ENCODE data around the gene PREPL. TPM values are rescaled to one million over a fixed set of nuclear protein-coding genes. Genes with fewer than 3 reads are reported as not detected.

Gene PREPL
- total and polyA plus RNA-seq, 7 donors, result 18.4 to 66.2 (median 46.0) TPM

GRCh38 chr2:44273596-44273995 is 87.7 kb downstream of the PREPL start:
- Histone ChIP-seq H3K4me3 (no peak overlapping the region), H3K4me1 (peaks cover 2% of the 10 kb centered on the region), H3K9me3 (no peaks in the 10 kb centered on the region), H3K27me3 (ENCODE audit: insufficient read depth in 3 of 3, low read length in 2 of 3) (no peaks in the 10 kb centered on the region), H3K36me3 (ENCODE audit: insufficient read depth in 1 of 2, low read depth in 1 of 2) (no peaks in the 10 kb centered on the region), H3K27ac (no peak overlapping the region)
- no peak for DNase-seq
- 78 to 80% (median 79%) methylated on average over 2 of the region's 2 CpGs for WGBS, 3 donors
- no peak for ATAC-seq
- no peak for TF ChIP-seq CTCF (IDR thresholded peaks at IDR 0.05)
- intact Hi-C loops (cut with DNase I), result no loop called here

GRCh38 chr2:44273076-44273475 is 88.2 kb downstream of the PREPL start:
- H3K27me3 ChIP-seq (ENCODE audit: insufficient read depth in 3 of 3, low read length in 2 of 3), result no peaks in the 10 kb centered on the region
- H3K4me1 ChIP-seq, result peaks cover 7% of the 10 kb centered on the region
- 34 to 52% (median 44%) methylated on average over 3 of the region's 3 CpGs for WGBS, 3 donors
- no peak for TF ChIP-seq CTCF (IDR thresholded peaks at IDR 0.05)
- ATAC-seq (peak in 2 of 4 donors; percentile 28 to 31), DNase-seq (no peak)
- intact Hi-C loops (cut with DNase I), result no loop called here
- no peak overlapping the region for H3K27ac ChIP-seq
- H3K9me3 ChIP-seq, result no peaks in the 10 kb centered on the region
- H3K4me3 ChIP-seq, result no peak overlapping the region
- no peaks in the 10 kb centered on the region for H3K36me3 ChIP-seq (ENCODE audit: insufficient read depth in 1 of 2, low read depth in 1 of 2)

GRCh38 chr2:44271296-44271695 is 90.0 kb downstream of the PREPL start:
- ATAC-seq (no peak), DNase-seq (no peak)
- H3K4me1 ChIP-seq, result peaks cover 17% of the 10 kb centered on the region
- WGBS, 3 donors, result 94 to 96% (median 95%) methylated on average over 7 of the region's 7 CpGs
- intact Hi-C loops (cut with DNase I), result no loop called here
- no peak for TF ChIP-seq CTCF (IDR thresholded peaks at IDR 0.05)
- no peaks in the 10 kb centered on the region for H3K9me3 ChIP-seq
- H3K4me3 ChIP-seq, result no peak overlapping the region
- no peaks in the 10 kb centered on the region for H3K36me3 ChIP-seq (ENCODE audit: insufficient read depth in 1 of 2, low read depth in 1 of 2)
- H3K27me3 ChIP-seq (ENCODE audit: insufficient read depth in 3 of 3, low read length in 2 of 3), result no peaks in the 10 kb centered on the region
- H3K27ac ChIP-seq, result no peak overlapping the region

GRCh38 chr2:44269831-44270230 is 91.5 kb downstream of the PREPL start:
- 26 to 41% (median 34%) methylated on average over 1 of the region's 1 CpG for WGBS, 3 donors
- Histone ChIP-seq H3K27me3 (ENCODE audit: insufficient read depth in 3 of 3, low read length in 2 of 3) (no peaks in the 10 kb centered on the region), H3K4me1 (peaks cover 17% of the 10 kb centered on the region), H3K36me3 (ENCODE audit: insufficient read depth in 1 of 2, low read depth in 1 of 2) (no peaks in the 10 kb centered on the region), H3K4me3 (no peak overlapping the region), H3K9me3 (no peaks in the 10 kb centered on the region), H3K27ac (no peak overlapping the region)
- no peak for TF ChIP-seq CTCF (IDR thresholded peaks at IDR 0.05)
- ATAC-seq, result no peak
- DNase-seq, result no peak
- intact Hi-C loops (cut with DNase I), result no loop called here

Measured in psoas muscle (tissue), 8 donors.